Activated CD4-positive, alpha-beta T cell treated with anti-CD3 and anti-CD28 coated beads, Interleukin-2, amount 10 ng/mL, durations not matched to agents 24 days and 14 days (primary cell): Measurements from ENCODE around the gene COL23A1. TPM values are rescaled to one million over a fixed set of nuclear protein-coding genes. Genes with fewer than 3 reads are reported as not detected.

Source experiments
- DNase-seq: peaks from one replicate; pipeline ENCODE4 v3.0.0; 2022
- H3K27ac Mint-ChIP-seq: one replicate; pipeline ENCODE4 v1.8.0; 2022; ENCODE audit warnings: mild to moderate bottlenecking, mixed read lengths
- H3K27me3 Mint-ChIP-seq: one replicate; pipeline ENCODE4 v1.8.0; 2022; ENCODE audit warnings: mixed read lengths
- H3K36me3 Mint-ChIP-seq: one replicate; pipeline ENCODE4 v1.8.0; 2022; ENCODE audit warnings: low read depth, mild to moderate bottlenecking, mixed read lengths
- H3K4me1 Mint-ChIP-seq: one replicate; pipeline ENCODE4 v1.8.0; 2021; ENCODE audit warnings: mixed read lengths
- H3K4me3 Mint-ChIP-seq: one replicate; pipeline ENCODE4 v1.8.0; 2022; ENCODE audit warnings: mild to moderate bottlenecking, moderate library complexity, mixed read lengths
- H3K9me3 Mint-ChIP-seq: one replicate; pipeline ENCODE4 v1.8.0; 2021; ENCODE audit warnings: mixed read lengths
- intact Hi-C: fragments of 100-400 bp; cut with micrococcal nuclease; formaldehyde crosslinking; loops from one replicate; pipeline ENCODE4 v1.15.1; 2023
- total RNA-seq: library from RNA; stranded (reverse); gene quantifications from 2 replicates; pipeline ENCODE4 v1.2.3, GENCODE V29; 2022

The COL23A1 gene
- total RNA-seq, 1 donor from 2014 or later: 0.07 TPM

GRCh38 chr5:178540526-178540925 is 49.7 kb downstream of the COL23A1 start:
- Mint-ChIP-seq H3K27ac (no peak overlapping the region), H3K4me1 (no peaks in the 10 kb centered on the region), H3K4me3 (no peak overlapping the region), H3K9me3 (no peaks in the 10 kb centered on the region), H3K36me3 (no peaks in the 10 kb centered on the region), H3K27me3 (no peaks in the 10 kb centered on the region)
- DNase-seq: no peak
- intact Hi-C loops: no loop called here

- no peaks in the 10 kb centered on the region for H3K27me3 Mint-ChIP-seq
- no peak for DNase-seq
- H3K36me3 Mint-ChIP-seq: no peaks in the 10 kb centered on the region
- no peak overlapping the region for H3K4me3 Mint-ChIP-seq
- intact Hi-C loops: no loop called here
- no peaks in the 10 kb centered on the region for H3K9me3 Mint-ChIP-seq
- no peak overlapping the region for H3K27ac Mint-ChIP-seq
- no peaks in the 10 kb centered on the region for H3K4me1 Mint-ChIP-seq
These were observed 51.4 kb downstream of the COL23A1 start for GRCh38 chr5:178538741-178539229.

- intact Hi-C loops: no loop called here
These were observed 52.5 kb downstream of the COL23A1 start for GRCh38 chr5:178537467-178538371.

GRCh38 chr5:178536541-178537466 is 53.4 kb downstream of the COL23A1 start:
- intact Hi-C loops: no loop called here
- no peaks in the 10 kb centered on the region for H3K27me3 Mint-ChIP-seq
- H3K36me3 Mint-ChIP-seq: no peaks in the 10 kb centered on the region
- no peak overlapping the region for H3K27ac Mint-ChIP-seq
- H3K4me1 Mint-ChIP-seq: no peaks in the 10 kb centered on the region
- H3K4me3 Mint-ChIP-seq: no peak overlapping the region
- no peak for DNase-seq
- no peaks in the 10 kb centered on the region for H3K9me3 Mint-ChIP-seq

More at GRCh38 chr5:178537467-178538371, 52.5 kb downstream of the COL23A1 start:
- Mint-ChIP-seq H3K9me3 (no peaks in the 10 kb centered on the region), H3K27me3 (no peaks in the 10 kb centered on the region), H3K36me3 (no peaks in the 10 kb centered on the region), H3K4me1 (no peaks in the 10 kb centered on the region), H3K27ac (no peak overlapping the region), H3K4me3 (no peak overlapping the region)
- DNase-seq: no peak

- Mint-ChIP-seq H3K27ac (no peak overlapping the region), H3K4me3 (no peak overlapping the region), H3K4me1 (no peaks in the 10 kb centered on the region), H3K9me3 (no peaks in the 10 kb centered on the region), H3K27me3 (no peaks in the 10 kb centered on the region), H3K36me3 (no peaks in the 10 kb centered on the region)
- intact Hi-C loops: no loop called here
- no peak for DNase-seq
These were observed 54.7 kb downstream of the COL23A1 start for GRCh38 chr5:178535299-178536175.

- Mint-ChIP-seq H3K36me3 (no peaks in the 10 kb centered on the region), H3K27me3 (no peaks in the 10 kb centered on the region), H3K9me3 (no peaks in the 10 kb centered on the region), H3K4me3 (no peak overlapping the region), H3K4me1 (no peaks in the 10 kb centered on the region), H3K27ac (no peak overlapping the region)
- DNase-seq: no peak
- intact Hi-C loops: no loop called here
These were observed 57.1 kb downstream of the COL23A1 start for GRCh38 chr5:178533136-178533535.

- H3K27ac Mint-ChIP-seq: no peak overlapping the region
- H3K27me3 Mint-ChIP-seq: no peaks in the 10 kb centered on the region
- no peaks in the 10 kb centered on the region for H3K36me3 Mint-ChIP-seq
- H3K9me3 Mint-ChIP-seq: no peaks in the 10 kb centered on the region
- intact Hi-C loops: no loop called here
- no peak overlapping the region for H3K4me3 Mint-ChIP-seq
- H3K4me1 Mint-ChIP-seq: no peaks in the 10 kb centered on the region
- DNase-seq: no peak
These were observed 57.5 kb downstream of the COL23A1 start for GRCh38 chr5:178532666-178533065.

GRCh38 chr5:178532236-178532635 is 58.0 kb downstream of the COL23A1 start:
- Mint-ChIP-seq H3K36me3 (no peaks in the 10 kb centered on the region), H3K27ac (no peak overlapping the region), H3K9me3 (no peaks in the 10 kb centered on the region), H3K4me3 (no peak overlapping the region), H3K27me3 (no peaks in the 10 kb centered on the region), H3K4me1 (no peaks in the 10 kb centered on the region)
- no peak for DNase-seq
- intact Hi-C loops: no loop called here

GRCh38 chr5:178531786-178532185 is 58.4 kb downstream of the COL23A1 start:
- Mint-ChIP-seq H3K4me1 (no peaks in the 10 kb centered on the region), H3K36me3 (no peaks in the 10 kb centered on the region), H3K9me3 (no peaks in the 10 kb centered on the region), H3K27me3 (no peaks in the 10 kb centered on the region), H3K4me3 (no peak overlapping the region), H3K27ac (no peak overlapping the region)
- intact Hi-C loops: no loop called here
- no peak for DNase-seq

- Mint-ChIP-seq H3K9me3 (no peaks in the 10 kb centered on the region), H3K27ac (no peak overlapping the region), H3K4me3 (no peak overlapping the region), H3K36me3 (no peaks in the 10 kb centered on the region), H3K4me1 (no peaks in the 10 kb centered on the region), H3K27me3 (no peaks in the 10 kb centered on the region)
- intact Hi-C loops: no loop called here
- DNase-seq: no peak
These were observed 59.7 kb downstream of the COL23A1 start for GRCh38 chr5:178530526-178530925.

- no peak for DNase-seq
- H3K27ac Mint-ChIP-seq: no peak overlapping the region
- H3K9me3 Mint-ChIP-seq: no peaks in the 10 kb centered on the region
- H3K36me3 Mint-ChIP-seq: no peaks in the 10 kb centered on the region
- no peak overlapping the region for H3K4me3 Mint-ChIP-seq
- no peaks in the 10 kb centered on the region for H3K4me1 Mint-ChIP-seq
- intact Hi-C loops: no loop called here
- no peaks in the 10 kb centered on the region for H3K27me3 Mint-ChIP-seq
These were observed 61.1 kb downstream of the COL23A1 start for GRCh38 chr5:178529080-178529479.

- H3K4me1 Mint-ChIP-seq: no peaks in the 10 kb centered on the region
- H3K4me3 Mint-ChIP-seq: no peak overlapping the region
- no peak for DNase-seq
- no peaks in the 10 kb centered on the region for H3K9me3 Mint-ChIP-seq
- H3K27me3 Mint-ChIP-seq: no peaks in the 10 kb centered on the region
- intact Hi-C loops: no loop called here
- H3K36me3 Mint-ChIP-seq: no peaks in the 10 kb centered on the region
- H3K27ac Mint-ChIP-seq: no peak overlapping the region
These were observed 62.5 kb downstream of the COL23A1 start for GRCh38 chr5:178527458-178528307.
